GM21717 (cell line): ENCODE data around the gene PLXDC2.

Source experiments
- ATAC-seq: cut with Tn5 transposase; IDR thresholded peaks from one replicate; pipeline ENCODE4 v1.9.1; 2021; ENCODE audit warnings: mild to moderate bottlenecking, moderate library complexity; ENCODE audit not compliant: unreplicated experiment

PLXDC2 gene

GRCh38 chr10:20303453-20304152, 487.4 kb downstream of the PLXDC2 start:
- no peak for ATAC-seq

GRCh38 chr10:20313665-20314064, 497.4 kb downstream of the PLXDC2 start:
- ATAC-seq = no peak

GRCh38 chr10:20314431-20314830, 498.2 kb downstream of the PLXDC2 start:
- ATAC-seq = no peak

GRCh38 chr10:20327954-20328353, 511.7 kb downstream of the PLXDC2 start:
- no peak for ATAC-seq

- no peak for ATAC-seq
These were observed 514.0 kb downstream of the PLXDC2 start for GRCh38 chr10:20330246-20330645.

GRCh38 chr10:20334559-20334958, 518.3 kb downstream of the PLXDC2 start:
- ATAC-seq = no peak
